ENCODE measurements around the gene CLEC4D. TPM values are rescaled to one million over a fixed set of nuclear protein-coding genes. Genes with fewer than 3 reads are reported as not detected.
"Not testable (repeated sequence)": the region's sequence is repeated elsewhere in the genome, so short reads cannot be mapped to it uniquely, and the experiment has no call there.

Gene CLEC4D
- total RNA-seq, 2 experiments from 2014 or later = not detected

DNA sequence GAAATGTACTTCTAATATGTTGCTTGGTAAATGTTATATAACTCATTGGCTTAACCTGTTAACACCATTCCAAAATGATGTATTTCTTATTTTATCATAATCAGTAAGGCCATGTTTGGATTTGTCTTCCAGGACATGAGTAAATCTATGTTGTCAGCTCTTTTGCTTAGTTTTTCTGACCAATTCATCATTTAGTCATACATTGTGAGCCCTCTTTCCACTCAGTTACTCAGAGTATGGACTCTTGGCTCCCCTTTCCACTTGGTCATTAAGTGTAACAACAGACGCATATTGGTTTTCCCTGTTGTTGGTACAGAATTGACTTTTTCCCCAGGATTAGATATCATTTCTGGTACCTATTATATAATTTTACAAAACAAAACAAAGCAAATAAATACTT lies 9.0 kb upstream of the CLEC4D start:
- Mint-ChIP-seq H3K4me3 (no peak overlapping the region), H3K27ac (no peak overlapping the region), H3K9me3 (ENCODE audit: low read depth) (no peaks in the 10 kb centered on the region), H3K36me3 (no peaks in the 10 kb centered on the region), H3K4me1 (peaks cover 4% of the 10 kb centered on the region), H3K27me3 (peaks cover 36% of the 10 kb centered on the region)
- CTCF ChIA-PET = no interaction called here
- no peak for DNase-seq
- ATAC-seq = no peak

DNA sequence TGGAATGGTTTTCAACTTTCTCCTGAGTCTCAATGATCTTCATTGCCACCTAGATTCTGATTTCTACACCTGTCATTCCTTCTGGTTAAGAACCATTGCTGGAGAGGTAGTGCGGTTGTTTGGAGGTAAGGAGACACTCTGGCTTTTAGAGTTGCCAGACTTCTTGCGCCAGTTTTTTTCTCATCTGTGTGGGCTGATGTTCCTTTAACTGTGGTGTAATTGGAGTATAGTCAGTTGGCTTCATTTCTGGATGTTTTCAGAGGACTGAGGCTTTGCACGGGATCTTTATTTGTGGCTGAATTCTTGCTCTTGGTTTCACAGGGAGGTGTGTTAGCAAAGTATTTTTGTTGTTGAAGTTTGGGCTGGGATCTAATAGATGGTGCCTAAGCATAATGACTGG lies 5.7 kb upstream of the CLEC4D start:
- ATAC-seq (no peak), DNase-seq (no peak)
- H3K27me3 Mint-ChIP-seq = peaks cover 46% of the 10 kb centered on the region
- CTCF ChIA-PET = interaction anchor here (0.8 kb wide), 1 partner anchor 36 kb away, joined by 3 read pairs; no protein-coding TSS in a partner anchor
- no peaks in the 10 kb centered on the region for H3K36me3 Mint-ChIP-seq
- no peak overlapping the region for H3K4me3 Mint-ChIP-seq
- no peaks in the 10 kb centered on the region for H3K9me3 Mint-ChIP-seq (ENCODE audit: low read depth)
- no peaks in the 10 kb centered on the region for H3K4me1 Mint-ChIP-seq
- H3K27ac Mint-ChIP-seq = no peak overlapping the region

DNA sequence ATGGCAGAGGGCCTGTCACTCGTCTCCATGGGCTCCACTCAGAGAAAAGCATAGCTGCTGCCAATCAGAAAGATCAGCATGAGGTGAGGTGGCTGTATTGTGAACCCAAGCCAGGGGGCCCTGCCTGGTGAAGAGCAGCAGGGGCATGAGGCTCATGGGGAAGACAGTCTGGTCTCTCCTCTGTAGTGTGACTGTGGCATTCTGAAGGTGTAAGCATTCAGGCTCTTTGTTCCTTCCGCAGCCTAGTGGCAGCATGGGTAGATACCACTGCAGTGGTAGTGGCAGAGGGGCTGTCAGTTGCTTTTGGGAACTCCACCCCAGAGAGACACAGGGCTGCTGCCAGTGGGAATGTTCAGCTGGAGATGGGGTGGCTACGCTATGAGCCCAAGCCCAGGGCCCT lies 5.1 kb upstream of the CLEC4D start:
- CTCF ChIA-PET = no interaction called here

DNA sequence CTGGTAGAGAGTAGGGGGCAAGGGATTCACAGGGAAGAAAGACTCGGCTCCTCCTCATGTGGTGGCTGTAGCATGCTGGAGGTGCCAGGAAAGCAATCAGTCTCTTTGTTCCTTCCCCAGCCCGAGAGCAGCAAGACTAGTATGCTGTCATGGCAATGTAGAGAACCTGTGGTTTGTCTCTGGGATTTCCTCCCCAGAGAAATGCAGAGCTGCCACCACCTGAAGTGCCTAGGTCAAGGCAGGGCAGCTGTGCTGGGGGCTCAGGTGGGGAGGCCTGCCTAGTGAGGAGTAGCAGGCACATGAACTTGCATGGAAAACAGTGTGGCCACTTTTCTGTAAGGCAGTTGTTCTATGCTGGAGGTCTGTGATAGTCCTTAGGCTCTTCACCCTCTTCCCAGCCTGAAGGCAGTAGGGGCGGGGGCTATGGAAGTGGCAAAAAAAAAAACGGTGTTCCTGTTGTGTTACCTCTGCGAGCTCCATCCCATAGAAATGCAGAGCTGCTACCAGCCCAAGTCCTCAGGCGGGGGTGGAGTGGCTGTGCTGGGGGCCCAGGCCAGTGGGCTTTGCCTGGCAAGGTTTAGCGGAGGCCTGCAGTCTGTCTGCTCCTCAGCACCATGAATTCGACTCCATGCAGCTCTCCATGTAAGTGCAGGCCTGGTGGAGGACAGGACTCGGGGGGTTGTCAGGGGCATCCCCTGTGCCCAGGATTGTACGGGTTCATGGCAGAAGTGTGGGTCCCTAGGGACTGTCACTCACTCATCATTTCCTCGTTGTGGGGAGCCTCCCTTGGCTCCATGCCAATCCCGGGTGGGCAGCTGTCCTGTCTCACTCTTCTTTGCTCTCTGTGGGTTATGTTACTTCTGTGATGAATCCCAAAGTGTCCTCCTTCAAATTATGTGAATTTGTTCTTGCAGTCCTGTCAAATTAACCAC lies 4.1 kb upstream of the CLEC4D start:
- ATAC-seq (no peak), DNase-seq (no peak)
- Mint-ChIP-seq H3K36me3 (no peaks in the 10 kb centered on the region), H3K9me3 (ENCODE audit: low read depth) (no peaks in the 10 kb centered on the region), H3K27ac (no peak overlapping the region), H3K27me3 (peaks cover 56% of the 10 kb centered on the region), H3K4me1 (no peaks in the 10 kb centered on the region), H3K4me3 (no peak overlapping the region)
- CTCF ChIA-PET = no interaction called here

More for the DNA sequence above, 5.1 kb upstream of the CLEC4D start:
- Mint-ChIP-seq H3K9me3 (ENCODE audit: low read depth) (no peaks in the 10 kb centered on the region), H3K36me3 (no peaks in the 10 kb centered on the region), H3K4me1 (no peaks in the 10 kb centered on the region), H3K4me3 (no peak overlapping the region), H3K27ac (no peak overlapping the region), H3K27me3 (peaks cover 50% of the 10 kb centered on the region)
- no peak for ATAC-seq
- no peak for DNase-seq

DNA sequence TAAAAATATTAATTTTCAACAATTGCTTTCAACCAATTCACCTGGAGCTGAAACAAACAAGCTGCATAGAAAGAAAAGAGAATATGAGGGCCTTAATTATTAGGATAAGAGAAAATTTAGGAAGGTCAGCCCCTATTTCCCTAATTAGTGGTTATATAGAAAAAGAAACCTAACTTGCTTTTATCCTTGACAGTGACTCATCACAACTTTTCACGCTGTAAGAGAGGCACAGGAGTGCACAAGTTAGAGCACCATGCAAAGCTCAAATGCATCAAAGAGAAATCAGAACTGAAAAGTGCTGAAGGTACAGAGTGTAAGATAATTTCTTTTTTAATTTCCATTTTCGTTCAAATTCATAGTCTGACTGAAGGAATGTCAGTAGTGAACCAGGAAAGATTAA lies 4.7 kb downstream of the CLEC4D start:
- CTCF ChIA-PET = interaction anchor here (2.4 kb wide), 1 partner anchor 26 kb away, joined by 9 read pairs; no protein-coding TSS in a partner anchor
- Mint-ChIP-seq H3K9me3 (ENCODE audit: low read depth) (no peaks in the 10 kb centered on the region), H3K27ac (no peak overlapping the region), H3K36me3 (no peaks in the 10 kb centered on the region), H3K27me3 (peaks cover 63% of the 10 kb centered on the region), H3K4me3 (no peak overlapping the region), H3K4me1 (no peaks in the 10 kb centered on the region)
- no peak for ATAC-seq
- no peak for DNase-seq

DNA sequence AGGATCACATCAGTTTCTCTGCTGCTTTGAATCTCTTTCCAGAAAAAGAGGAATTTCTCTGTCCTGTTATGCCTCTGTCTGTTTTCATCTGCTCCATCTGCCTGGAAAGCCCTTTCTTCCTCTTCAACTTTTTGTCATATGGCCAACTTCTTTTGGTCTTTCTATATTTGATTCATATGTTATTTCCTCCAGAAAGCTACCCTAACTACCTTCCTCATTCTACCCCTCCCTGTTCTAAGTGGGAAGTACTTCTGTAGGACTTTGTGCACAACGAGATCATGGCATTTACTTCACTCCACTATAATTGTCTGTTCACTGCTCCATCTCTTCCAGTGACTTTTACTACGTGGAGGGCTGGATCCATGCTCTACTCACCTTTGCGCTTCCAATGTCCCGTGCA lies 5.9 kb downstream of the CLEC4D start:
- Mint-ChIP-seq H3K9me3 (ENCODE audit: low read depth) (no peaks in the 10 kb centered on the region), H3K36me3 (no peaks in the 10 kb centered on the region), H3K27me3 (peaks cover 67% of the 10 kb centered on the region), H3K4me3 (no peak overlapping the region), H3K4me1 (no peaks in the 10 kb centered on the region), H3K27ac (no peak overlapping the region)
- CTCF ChIA-PET = interaction anchor here (2.4 kb wide), 1 partner anchor 25 kb away, joined by 9 read pairs; no protein-coding TSS in a partner anchor
- no peak for DNase-seq
- no peak for ATAC-seq

DNA sequence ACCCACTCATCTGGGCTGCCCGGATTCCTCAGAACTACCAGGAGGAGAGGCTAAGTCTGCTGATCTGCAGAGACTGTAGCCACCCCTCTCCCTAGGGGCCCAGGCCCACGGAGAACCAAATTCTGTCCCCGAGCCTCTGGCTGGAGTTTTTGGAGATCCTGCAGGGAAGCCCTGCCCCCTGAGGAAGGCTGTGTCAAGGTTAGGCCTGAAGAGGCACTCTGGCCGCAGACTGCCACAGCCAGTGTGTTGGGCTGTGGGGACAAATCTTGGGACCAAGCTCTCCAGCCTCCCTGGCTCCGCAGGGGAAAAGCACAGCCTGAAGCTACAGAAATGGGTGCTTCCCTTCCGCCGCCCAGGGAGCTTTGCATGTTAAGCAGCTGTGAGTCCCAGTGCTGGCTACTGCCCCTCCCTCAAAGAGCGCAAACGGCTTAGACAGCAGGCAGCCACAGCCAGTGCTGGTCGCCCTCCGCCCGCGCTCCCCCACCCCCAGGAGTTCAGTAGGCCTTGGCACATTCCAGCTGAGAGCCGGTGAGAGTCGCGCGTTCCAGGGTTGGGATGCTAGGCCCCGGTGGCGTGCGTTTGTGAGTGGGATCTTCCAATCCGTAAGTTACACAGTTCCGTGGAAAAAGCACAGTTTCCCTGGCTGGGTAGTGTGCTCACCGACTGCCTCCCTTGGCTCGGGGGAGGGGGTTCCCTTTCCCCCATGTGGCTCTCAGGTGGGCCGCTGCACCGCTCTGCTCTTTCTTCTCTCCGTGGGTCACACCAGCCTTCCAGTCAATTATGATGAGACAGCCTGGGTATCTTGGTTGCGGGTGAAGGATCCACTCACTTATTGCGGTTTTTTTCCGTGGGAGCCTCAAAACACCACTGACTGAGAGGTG lies 14.2 kb downstream of the CLEC4D start:
- H3K27me3 Mint-ChIP-seq = peaks cover 53% of the 10 kb centered on the region
- CTCF ChIA-PET = no interaction called here

DNA sequence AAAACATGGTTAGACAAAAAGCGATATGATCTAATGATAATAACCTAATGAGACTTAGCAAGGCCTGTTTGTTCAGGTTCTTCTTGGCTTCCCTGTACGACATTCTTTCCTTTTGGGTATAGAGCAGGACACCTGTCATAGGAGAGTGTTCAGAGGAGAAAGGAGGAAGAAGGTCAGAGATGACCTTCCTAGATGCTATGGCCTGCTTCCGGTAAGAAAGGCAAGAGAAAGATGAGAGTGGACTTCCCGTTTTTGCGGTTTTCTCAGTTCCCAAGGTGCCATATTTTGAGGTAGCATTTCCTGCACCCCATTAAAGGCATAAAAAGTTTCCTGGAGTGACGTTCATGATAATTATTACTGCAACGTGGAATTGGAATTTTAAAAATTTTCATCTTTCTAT lies 18.7 kb downstream of the CLEC4D start:
- no peaks in the 10 kb centered on the region for H3K9me3 Mint-ChIP-seq (ENCODE audit: low read depth)
- H3K27me3 Mint-ChIP-seq = peaks cover 40% of the 10 kb centered on the region
- no peaks in the 10 kb centered on the region for H3K4me1 Mint-ChIP-seq
- no peaks in the 10 kb centered on the region for H3K36me3 Mint-ChIP-seq
- CTCF ChIA-PET = no interaction called here
- DNase-seq (no peak), ATAC-seq (no peak)
- no peak overlapping the region for H3K27ac Mint-ChIP-seq
- no peak overlapping the region for H3K4me3 Mint-ChIP-seq

More for the DNA sequence above, 14.2 kb downstream of the CLEC4D start:
- Mint-ChIP-seq H3K4me1 (no peaks in the 10 kb centered on the region), H3K36me3 (no peaks in the 10 kb centered on the region), H3K9me3 (ENCODE audit: low read depth) (no peaks in the 10 kb centered on the region), H3K27ac (no peak overlapping the region), H3K4me3 (no peak overlapping the region)
- no peak for ATAC-seq
- no peak for DNase-seq

DNA sequence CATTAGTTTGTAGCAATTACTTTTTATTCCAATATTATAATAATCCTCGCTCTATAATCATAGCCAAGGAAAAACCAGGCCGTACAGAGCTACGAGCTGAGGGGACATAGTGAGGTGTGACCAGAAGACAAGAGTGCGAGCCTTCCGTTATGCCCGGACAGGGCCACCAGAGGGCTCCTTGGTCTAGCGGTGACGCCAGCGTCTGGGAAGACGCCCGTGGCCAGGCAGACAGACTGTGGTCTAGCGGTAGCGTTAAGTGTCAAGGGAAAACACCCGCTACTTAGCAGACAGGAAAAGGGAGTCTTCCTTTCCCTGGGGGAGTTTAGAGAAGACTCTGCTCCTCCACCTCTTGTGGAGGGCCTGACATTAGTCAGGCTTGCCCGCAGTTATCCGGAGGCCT lies 24.5 kb downstream of the CLEC4D start:
- H3K4me1 Mint-ChIP-seq; H3K36me3 Mint-ChIP-seq; H3K27ac Mint-ChIP-seq; H3K4me3 Mint-ChIP-seq; H3K9me3 Mint-ChIP-seq (ENCODE audit: low read depth); DNase-seq; CTCF ChIA-PET; ATAC-seq: not testable (repeated sequence)
- H3K27me3 Mint-ChIP-seq = peaks cover 62% of the 10 kb centered on the region

DNA sequence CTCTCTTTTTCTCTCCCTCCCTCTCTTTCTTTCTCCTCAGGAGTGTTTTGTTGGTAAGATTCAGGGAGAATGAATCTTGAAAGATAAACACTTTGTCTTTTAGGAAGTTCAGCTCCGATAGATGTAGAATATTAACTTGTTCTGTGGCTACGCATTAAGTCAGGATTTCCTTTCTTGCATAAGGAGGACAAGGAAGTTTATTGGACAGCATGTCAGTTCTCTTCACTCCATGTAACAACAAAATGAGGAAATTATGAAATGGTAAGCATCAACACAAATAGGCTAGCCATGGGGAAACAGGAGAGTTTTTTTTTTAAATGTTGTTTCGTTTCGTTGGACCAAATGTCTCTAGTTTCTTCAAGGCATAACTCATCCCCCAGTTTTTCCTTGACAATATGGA lies 27.5 kb downstream of the CLEC4D start, which contains the start of gene CLEC4E:
Gene CLEC4E (minus strand): TSS at position 75 of the 400 bp plus-strand sequence. CDS start 108 bp downstream, outside the sequence.
- H3K27me3 Mint-ChIP-seq = peaks cover 54% of the 10 kb centered on the region
- DNase-seq; H3K27ac Mint-ChIP-seq; H3K36me3 Mint-ChIP-seq; CTCF ChIA-PET; H3K9me3 Mint-ChIP-seq (ENCODE audit: low read depth); H3K4me3 Mint-ChIP-seq; H3K4me1 Mint-ChIP-seq; ATAC-seq: not testable (repeated sequence)

DNA sequence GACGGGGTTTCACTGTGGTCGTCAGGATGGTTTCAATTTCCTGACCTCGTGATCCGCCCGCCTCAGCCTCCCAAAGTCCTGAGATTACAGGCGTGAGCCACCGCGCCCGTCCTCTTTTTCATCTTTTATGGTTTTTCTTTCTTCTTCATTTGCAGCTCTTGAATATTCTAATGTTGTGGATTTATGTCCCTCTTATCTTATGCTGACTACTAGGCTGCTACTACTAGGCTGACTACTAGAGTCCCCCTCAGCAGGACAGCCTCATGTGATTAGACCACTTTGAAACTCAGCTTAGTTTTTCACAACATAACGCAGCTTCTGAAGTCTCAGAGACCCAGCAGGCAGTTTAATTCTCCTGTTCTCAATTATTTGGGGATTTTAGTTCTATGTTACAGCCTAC lies 28.3 kb downstream of the CLEC4D start:
- CTCF ChIA-PET = no interaction called here
- Mint-ChIP-seq H3K36me3 (no peaks in the 10 kb centered on the region), H3K4me3 (no peak overlapping the region), H3K4me1 (peaks cover 4% of the 10 kb centered on the region), H3K27me3 (peaks cover 55% of the 10 kb centered on the region), H3K9me3 (ENCODE audit: low read depth) (no peaks in the 10 kb centered on the region), H3K27ac (no peak overlapping the region)
- no peak for ATAC-seq
- no peak for DNase-seq

DNA sequence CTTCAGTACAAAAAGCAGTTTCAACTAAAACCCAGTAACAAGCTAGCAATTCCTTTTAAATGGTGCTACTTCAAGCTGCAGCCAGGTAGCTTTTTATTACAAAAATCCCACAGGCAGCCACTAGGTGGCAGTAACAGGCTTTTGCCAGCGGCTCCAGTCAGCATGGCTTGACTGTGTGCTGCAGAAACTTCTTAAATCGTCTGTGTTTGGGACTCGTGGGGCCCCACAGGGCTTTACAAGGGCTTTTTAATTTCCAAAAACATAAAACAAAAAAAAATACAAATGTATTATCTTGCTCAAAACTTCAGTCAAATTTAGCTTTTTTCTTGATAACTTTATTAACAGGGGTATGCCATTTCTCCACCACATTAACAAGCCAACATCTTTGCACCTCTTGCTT lies 31.0 kb downstream of the CLEC4D start:
- Mint-ChIP-seq H3K4me1 (peaks cover 4% of the 10 kb centered on the region), H3K27ac (no peak overlapping the region), H3K4me3 (no peak overlapping the region), H3K9me3 (ENCODE audit: low read depth) (no peaks in the 10 kb centered on the region), H3K36me3 (no peaks in the 10 kb centered on the region), H3K27me3 (peaks cover 57% of the 10 kb centered on the region)
- ATAC-seq = peak; percentile 71
- peak; percentile 74 for DNase-seq
- CTCF ChIA-PET = interaction anchor here (0.6 to 2.2 kb wide), 36 partner anchors 9 to 505 kb away, joined by 3 to 38 read pairs (median 5); partner anchors contain the start of gene AICDA

DNA sequence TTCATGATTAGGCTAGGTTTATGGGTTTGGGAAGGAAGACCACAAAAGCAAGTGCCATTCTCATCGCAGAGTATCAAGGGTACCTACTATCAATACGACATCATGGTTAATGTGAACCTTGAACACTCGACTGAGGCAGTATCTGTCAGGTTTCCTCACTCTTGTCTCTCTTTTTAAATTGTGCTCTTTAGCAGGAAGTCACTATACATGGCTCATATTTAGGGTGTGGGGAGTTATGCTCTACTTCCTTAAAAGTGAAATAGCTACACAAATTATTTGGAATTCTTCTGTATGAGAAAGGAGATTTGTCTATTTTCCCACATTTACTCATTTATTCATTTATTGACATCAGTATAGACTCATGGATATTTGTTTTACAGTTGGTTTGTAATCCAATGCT lies 33.3 kb downstream of the CLEC4D start:
- peaks cover 36% of the 10 kb centered on the region for H3K27me3 Mint-ChIP-seq
- peaks cover 2% of the 10 kb centered on the region for H3K4me1 Mint-ChIP-seq
- H3K36me3 Mint-ChIP-seq = no peaks in the 10 kb centered on the region
- H3K4me3 Mint-ChIP-seq = no peak overlapping the region
- DNase-seq = no peak
- CTCF ChIA-PET = no interaction called here
- no peaks in the 10 kb centered on the region for H3K9me3 Mint-ChIP-seq (ENCODE audit: low read depth)
- H3K27ac Mint-ChIP-seq = no peak overlapping the region
- no peak for ATAC-seq

Data from activated CD8-positive, alpha-beta memory T cell treated with anti-CD3 and anti-CD28 coated beads, Interleukin-2, amount 10 ng/mL, durations not matched to agents 7 days and 5 days (primary cell).